SU-DHL-6 (cell line): ENCODE results near the gene DIP2C.

ENCODE experiments used
- H2AFZ ChIP-seq: fragments of 200-600 bp; sonication (generic); 2 replicates; pipeline ENCODE4 v1.6.1; 2014; ENCODE audit warnings: low read depth, mild to moderate bottlenecking, moderate library complexity, mixed read lengths, antibody characterized with exemption, low read length; ENCODE audit not compliant: severe bottlenecking
- H3F3A ChIP-seq: fragments of 200-600 bp; shearing (Covaris generic); 2 replicates; pipeline ENCODE4 v1.6.0; 2016; ENCODE audit warnings: antibody characterized with exemption, mild to moderate bottlenecking; ENCODE audit not compliant: insufficient read depth
- H3K27ac ChIP-seq: fragments of 200-600 bp; sonication (generic); 2 replicates; pipeline ENCODE4 v1.5.1; 2016; ENCODE audit warnings: low read depth, mild to moderate bottlenecking, low read length, moderate library complexity, mixed read lengths
- H3K27me3 ChIP-seq: fragments of 200-600 bp; sonication (generic), shearing (Covaris generic); 2 replicates; pipeline ENCODE4 v1.6.0; 2014; ENCODE audit warnings: mild to moderate bottlenecking, low read length
- H3K36me3 ChIP-seq: fragments of 200-600 bp; sonication (generic); 2 replicates; pipeline ENCODE4 v1.6.1; 2014; ENCODE audit warnings: mild to moderate bottlenecking, low read length, mixed read lengths
- H3K4me2 ChIP-seq: fragments of 300-600, 200-600 bp; shearing (Covaris generic), sonication (generic); 2 replicates; pipeline ENCODE4 v1.6.0; 2014; ENCODE audit warnings: low read length, low read depth, mild to moderate bottlenecking; ENCODE audit not compliant: poor library complexity, severe bottlenecking
- H3K4me3 ChIP-seq: fragments of 200-600 bp; sonication (generic); 2 replicates; pipeline ENCODE4 v1.5.1; 2014; ENCODE audit warnings: antibody characterized with exemption, low read length, mild to moderate bottlenecking, mixed read lengths; ENCODE audit not compliant: insufficient read depth, poor library complexity, severe bottlenecking
- H3K79me2 ChIP-seq: fragments of 200-600 bp; sonication (generic); 2 replicates; pipeline ENCODE4 v1.6.1; 2014; ENCODE audit warnings: mild to moderate bottlenecking, low read length, moderate library complexity; ENCODE audit not compliant: insufficient read depth
- H3K9ac ChIP-seq: fragments of 200-600 bp; sonication (generic); 2 replicates; pipeline ENCODE4 v1.7.0; 2014; ENCODE audit warnings: mild to moderate bottlenecking, low read length
- H3K9me2 ChIP-seq: fragments of 200-600 bp; sonication (generic); replicated peaks from 2 replicates; pipeline ENCODE4 v1.6.1; 2014; ENCODE audit warnings: low read length; ENCODE audit not compliant: insufficient read depth
- H3K9me3 ChIP-seq: fragments of 200-600 bp; sonication (generic); 2 replicates; pipeline ENCODE4 v1.6.1; 2014; ENCODE audit warnings: low read length, mixed read lengths; ENCODE audit not compliant: insufficient read depth
- H4K20me1 ChIP-seq: fragments of 200-600 bp; sonication (generic); 2 replicates; pipeline ENCODE4 v1.6.1; 2014; ENCODE audit warnings: low read depth, mild to moderate bottlenecking, antibody characterized with exemption, low read length, moderate library complexity, mixed read lengths
- EZH2phosphoT487 ChIP-seq: fragments of 200-600 bp; sonication (generic), shearing (Covaris generic); conservative IDR thresholded peaks from 2 replicates; pipeline ENCODE4 v1.6.1; 2018; ENCODE audit warnings: mild to moderate bottlenecking, antibody characterized with exemption, low read length, moderate library complexity, mixed read lengths
- TF ChIP-seq, protein P1 (sequence below): fragments of 200-600 bp; sonication (generic); IDR thresholded peaks from one replicate; pipeline ENCODE4 v1.5.1; 2017; ENCODE audit warnings: antibody characterized with exemption, mild to moderate bottlenecking, low read length, moderate library complexity; ENCODE audit not compliant: insufficient read depth, poor library complexity, severe bottlenecking

The DIP2C gene

DNA sequence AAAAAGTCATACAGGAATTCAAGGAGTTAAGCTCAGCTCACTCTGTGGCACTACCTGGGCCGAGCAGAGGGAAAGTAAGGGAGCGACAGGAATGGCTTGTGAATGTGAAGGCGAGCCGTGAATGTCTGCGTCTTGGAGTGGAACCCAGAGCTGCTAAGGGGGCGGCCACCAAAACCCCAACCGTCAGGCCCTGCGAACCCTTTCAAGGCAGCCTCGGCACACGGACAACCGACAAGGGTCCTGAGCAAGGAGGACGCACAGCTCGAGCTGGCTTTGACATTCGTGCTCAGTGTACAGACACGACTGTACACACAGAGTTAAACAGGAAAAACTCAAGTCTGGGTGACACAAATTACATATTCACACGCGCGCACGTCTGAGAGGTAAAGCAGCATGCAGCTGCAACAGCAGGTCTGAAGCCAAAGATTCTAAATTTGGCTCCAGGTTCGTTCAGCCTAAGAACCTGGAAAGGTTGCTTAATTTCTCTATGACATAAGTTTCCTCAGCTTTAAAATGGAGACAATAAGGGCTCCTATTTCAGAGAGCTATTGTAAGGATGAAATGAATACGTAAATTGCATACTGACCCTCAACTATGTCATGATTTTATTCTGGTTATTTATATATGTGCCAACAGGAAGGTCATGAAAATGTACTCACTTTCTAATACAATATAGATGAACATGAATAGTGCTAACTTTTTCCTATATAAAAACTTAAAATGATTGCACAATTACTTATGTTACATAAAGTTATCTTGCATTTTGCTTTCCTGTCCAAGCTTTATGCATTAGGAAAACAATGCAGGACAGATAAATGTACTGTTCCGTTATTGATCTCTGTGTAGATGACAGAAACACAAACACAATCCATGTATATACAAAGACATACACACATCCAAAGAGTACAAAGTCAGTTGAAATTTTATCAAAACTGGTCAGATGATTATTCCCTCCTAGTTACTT lies 361.3 kb downstream of the DIP2C start:
- Histone ChIP-seq H3K4me2 (peak overlapping the region; percentile 51), H2AFZ (no peak overlapping the region), H4K20me1 (no peaks in the 10 kb centered on the region), H3F3A (peaks cover 26% of the 10 kb centered on the region), H3K9me3 (no peaks in the 10 kb centered on the region), H3K27ac (no peak overlapping the region), H3K27me3 (no peaks in the 10 kb centered on the region), H3K9me2 (no peaks in the 10 kb centered on the region), H3K36me3 (peaks cover 10% of the 10 kb centered on the region), H3K9ac (no peak overlapping the region), H3K4me3 (no peak overlapping the region), H3K79me2 (no peaks in the 10 kb centered on the region)
- TF ChIP-seq, protein P1, sequence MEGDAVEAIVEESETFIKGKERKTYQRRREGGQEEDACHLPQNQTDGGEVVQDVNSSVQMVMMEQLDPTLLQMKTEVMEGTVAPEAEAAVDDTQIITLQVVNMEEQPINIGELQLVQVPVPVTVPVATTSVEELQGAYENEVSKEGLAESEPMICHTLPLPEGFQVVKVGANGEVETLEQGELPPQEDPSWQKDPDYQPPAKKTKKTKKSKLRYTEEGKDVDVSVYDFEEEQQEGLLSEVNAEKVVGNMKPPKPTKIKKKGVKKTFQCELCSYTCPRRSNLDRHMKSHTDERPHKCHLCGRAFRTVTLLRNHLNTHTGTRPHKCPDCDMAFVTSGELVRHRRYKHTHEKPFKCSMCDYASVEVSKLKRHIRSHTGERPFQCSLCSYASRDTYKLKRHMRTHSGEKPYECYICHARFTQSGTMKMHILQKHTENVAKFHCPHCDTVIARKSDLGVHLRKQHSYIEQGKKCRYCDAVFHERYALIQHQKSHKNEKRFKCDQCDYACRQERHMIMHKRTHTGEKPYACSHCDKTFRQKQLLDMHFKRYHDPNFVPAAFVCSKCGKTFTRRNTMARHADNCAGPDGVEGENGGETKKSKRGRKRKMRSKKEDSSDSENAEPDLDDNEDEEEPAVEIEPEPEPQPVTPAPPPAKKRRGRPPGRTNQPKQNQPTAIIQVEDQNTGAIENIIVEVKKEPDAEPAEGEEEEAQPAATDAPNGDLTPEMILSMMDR = no peak
- TF ChIP-seq EZH2phosphoT487 = no peak

DNA sequence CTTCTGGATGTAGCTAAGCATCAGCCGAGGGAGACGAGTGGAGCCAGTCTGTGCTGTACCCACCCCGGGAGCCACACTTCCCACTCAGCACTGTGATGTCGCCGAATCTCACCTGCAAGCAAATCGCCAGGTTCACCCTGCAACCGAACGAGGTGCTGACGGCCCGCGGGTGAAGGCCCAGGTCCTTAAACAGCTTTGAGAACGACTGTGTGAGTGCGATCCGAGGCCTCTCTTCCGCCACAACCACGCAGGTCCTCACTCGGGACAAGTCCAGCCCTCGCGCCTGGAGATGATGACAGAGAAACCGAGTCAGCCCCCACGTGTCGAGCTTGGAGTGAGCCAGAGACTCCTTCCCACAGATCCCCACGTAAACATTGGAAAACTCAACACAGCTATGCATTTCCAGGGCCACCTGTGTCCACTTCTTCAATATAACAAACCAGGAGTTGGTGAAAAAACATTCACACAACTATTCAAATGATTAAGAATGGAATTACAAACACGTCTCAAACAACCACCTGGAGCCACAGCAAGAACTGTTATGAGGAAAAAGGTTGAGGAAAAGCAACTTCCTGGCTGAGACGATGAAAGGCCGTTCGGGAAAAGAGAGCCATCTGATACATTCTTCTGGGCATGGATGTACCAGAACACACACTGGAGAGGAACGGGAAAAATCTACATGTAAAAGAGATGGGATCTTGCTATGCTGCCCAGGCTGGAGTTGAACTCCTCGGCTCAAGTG lies 362.4 kb downstream of the DIP2C start:
- peaks cover 7% of the 10 kb centered on the region for H3K36me3 ChIP-seq
- no peak overlapping the region for H3K9ac ChIP-seq
- H3K4me3 ChIP-seq = no peak overlapping the region
- no peak overlapping the region for H3K27ac ChIP-seq
- no peaks in the 10 kb centered on the region for H3K9me2 ChIP-seq
- no peak for TF ChIP-seq EZH2phosphoT487
- TF ChIP-seq, protein P1 = no peak
- no peaks in the 10 kb centered on the region for H3K9me3 ChIP-seq
- no peaks in the 10 kb centered on the region for H3K79me2 ChIP-seq
- H3F3A ChIP-seq = peaks cover 25% of the 10 kb centered on the region
- no peak overlapping the region for H3K4me2 ChIP-seq
- H2AFZ ChIP-seq = no peak overlapping the region
- no peaks in the 10 kb centered on the region for H4K20me1 ChIP-seq
- no peaks in the 10 kb centered on the region for H3K27me3 ChIP-seq

GRCh38 chr10:326350-326749 lies 363.1 kb downstream of the DIP2C start:
- Histone ChIP-seq H3K27ac (no peak overlapping the region), H2AFZ (no peak overlapping the region), H3K9me3 (no peaks in the 10 kb centered on the region), H3K27me3 (no peaks in the 10 kb centered on the region), H3K4me2 (no peak overlapping the region), H3K79me2 (no peaks in the 10 kb centered on the region), H3F3A (peaks cover 22% of the 10 kb centered on the region), H3K36me3 (peaks cover 6% of the 10 kb centered on the region), H3K9ac (no peak overlapping the region), H3K9me2 (no peaks in the 10 kb centered on the region), H3K4me3 (no peak overlapping the region), H4K20me1 (no peaks in the 10 kb centered on the region)
- no peak for TF ChIP-seq EZH2phosphoT487
- TF ChIP-seq, protein P1 = no peak
